ENCODE measurements around the gene IPO5.
"Not testable (repeated sequence)": the region's sequence is repeated elsewhere in the genome, so short reads cannot be mapped to it uniquely, and the experiment has no call there.

The IPO5 gene

DNA sequence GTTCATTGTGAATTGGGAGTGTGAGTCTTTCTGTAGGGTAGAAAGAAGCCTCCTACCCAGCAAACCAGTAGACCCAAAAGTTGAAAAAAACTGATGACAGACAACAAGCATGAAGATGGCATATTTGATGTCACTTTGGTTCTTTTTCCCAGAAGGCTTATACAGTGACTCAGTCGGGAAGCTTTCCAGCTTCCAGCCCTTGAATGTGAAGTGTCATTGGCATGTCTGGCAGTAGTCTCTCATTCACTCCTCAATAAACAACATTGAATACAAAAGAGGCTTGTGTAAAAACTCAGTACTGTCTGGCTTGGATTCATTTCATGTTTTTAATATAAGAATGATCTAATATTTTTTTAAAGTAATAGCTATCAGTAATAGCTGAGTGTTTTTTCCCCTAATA, 68.7 kb downstream of the IPO5 start:
- DNase-seq (ENCODE audit: low read depth) = peak; percentile 62
- TF ChIP-seq, protein P1, sequence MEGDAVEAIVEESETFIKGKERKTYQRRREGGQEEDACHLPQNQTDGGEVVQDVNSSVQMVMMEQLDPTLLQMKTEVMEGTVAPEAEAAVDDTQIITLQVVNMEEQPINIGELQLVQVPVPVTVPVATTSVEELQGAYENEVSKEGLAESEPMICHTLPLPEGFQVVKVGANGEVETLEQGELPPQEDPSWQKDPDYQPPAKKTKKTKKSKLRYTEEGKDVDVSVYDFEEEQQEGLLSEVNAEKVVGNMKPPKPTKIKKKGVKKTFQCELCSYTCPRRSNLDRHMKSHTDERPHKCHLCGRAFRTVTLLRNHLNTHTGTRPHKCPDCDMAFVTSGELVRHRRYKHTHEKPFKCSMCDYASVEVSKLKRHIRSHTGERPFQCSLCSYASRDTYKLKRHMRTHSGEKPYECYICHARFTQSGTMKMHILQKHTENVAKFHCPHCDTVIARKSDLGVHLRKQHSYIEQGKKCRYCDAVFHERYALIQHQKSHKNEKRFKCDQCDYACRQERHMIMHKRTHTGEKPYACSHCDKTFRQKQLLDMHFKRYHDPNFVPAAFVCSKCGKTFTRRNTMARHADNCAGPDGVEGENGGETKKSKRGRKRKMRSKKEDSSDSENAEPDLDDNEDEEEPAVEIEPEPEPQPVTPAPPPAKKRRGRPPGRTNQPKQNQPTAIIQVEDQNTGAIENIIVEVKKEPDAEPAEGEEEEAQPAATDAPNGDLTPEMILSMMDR (conservative IDR thresholded peaks at IDR 0.05; ENCODE audit: low read depth, low read length) = no peak

DNA sequence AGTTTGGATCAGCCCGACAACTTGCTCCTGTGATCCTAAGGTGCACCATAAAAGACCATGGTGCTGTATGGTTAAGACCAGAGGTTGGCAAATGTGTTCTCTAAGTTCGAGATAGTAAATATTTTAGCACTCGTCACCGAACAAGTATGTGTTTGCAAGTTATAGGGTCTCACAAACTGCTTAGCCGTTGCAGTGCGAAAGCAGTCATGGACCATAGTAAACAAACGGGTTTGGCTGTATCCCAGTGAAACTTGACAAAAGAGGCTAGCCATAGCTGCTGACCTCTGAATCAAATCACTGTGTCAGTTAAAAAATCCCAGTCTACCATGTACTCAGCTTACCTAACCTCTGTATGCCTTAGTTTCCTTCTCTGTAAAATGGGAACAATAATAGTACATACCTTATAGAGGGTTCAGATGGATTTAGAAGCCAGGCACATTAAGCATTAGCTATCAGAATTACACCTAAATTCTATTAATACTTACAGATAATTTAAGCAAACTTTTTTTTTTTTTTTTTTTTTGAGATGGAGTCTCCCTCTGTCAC, 72.1 kb downstream of the IPO5 start:
- DNase-seq (ENCODE audit: low read depth) = no peak
- H3K4me3 ChIP-seq (ENCODE audit: low read depth, low read length) = no peak overlapping the region
- TF ChIP-seq, protein P1 (conservative IDR thresholded peaks at IDR 0.05; ENCODE audit: low read depth, low read length) = no peak

More for the DNA sequence above, 68.7 kb downstream of the IPO5 start:
- no peak overlapping the region for H3K4me3 ChIP-seq (ENCODE audit: low read depth, low read length)

DNA sequence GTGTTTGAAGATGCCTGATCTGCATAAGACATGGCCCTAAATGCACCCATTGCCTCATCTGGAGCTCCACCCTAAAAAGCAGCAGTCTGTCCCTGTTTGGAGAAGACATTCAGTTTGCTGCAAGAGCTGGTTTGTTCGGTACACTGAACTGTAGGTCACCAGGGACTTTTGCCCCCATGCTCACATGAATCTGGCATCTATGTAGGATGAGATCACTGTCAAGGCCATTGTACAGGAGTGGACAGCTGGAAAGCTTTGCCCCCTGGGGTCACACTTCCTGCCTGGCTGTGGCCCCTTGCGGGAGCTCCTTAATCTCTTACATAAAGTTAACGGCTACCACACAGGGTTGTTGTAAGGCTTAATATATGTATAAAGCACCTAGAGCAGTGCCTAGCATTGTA, 73.0 kb downstream of the IPO5 start:
- H3K4me3 ChIP-seq (ENCODE audit: low read depth, low read length) = no peak overlapping the region
- DNase-seq (ENCODE audit: low read depth) = peak; percentile 66
- TF ChIP-seq, protein P1 (conservative IDR thresholded peaks at IDR 0.05; ENCODE audit: low read depth, low read length) = no peak

DNA sequence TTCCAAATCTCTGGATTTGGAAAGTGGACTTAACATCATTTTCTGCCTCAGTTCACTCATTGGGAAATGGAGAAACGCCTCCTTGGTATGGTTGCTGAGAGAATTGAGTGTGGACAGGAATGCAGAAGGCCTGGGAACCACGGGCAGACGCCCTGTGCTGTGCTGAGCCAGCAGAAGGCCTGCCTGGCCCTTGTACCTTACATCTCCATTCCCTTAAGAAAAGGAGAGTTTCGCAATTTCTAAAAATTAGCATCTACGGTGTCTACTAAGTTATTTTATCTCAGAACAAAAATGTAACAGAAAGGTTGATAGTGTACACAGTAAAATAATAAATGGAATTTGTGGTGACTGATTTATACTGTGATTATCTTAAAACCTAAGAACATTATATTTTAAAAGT, 78.7 kb downstream of the IPO5 start:
- TF ChIP-seq, protein P1 (conservative IDR thresholded peaks at IDR 0.05; ENCODE audit: low read depth, low read length) = no peak
- no peak overlapping the region for H3K4me3 ChIP-seq (ENCODE audit: low read depth, low read length)
- DNase-seq (ENCODE audit: low read depth) = no peak

DNA sequence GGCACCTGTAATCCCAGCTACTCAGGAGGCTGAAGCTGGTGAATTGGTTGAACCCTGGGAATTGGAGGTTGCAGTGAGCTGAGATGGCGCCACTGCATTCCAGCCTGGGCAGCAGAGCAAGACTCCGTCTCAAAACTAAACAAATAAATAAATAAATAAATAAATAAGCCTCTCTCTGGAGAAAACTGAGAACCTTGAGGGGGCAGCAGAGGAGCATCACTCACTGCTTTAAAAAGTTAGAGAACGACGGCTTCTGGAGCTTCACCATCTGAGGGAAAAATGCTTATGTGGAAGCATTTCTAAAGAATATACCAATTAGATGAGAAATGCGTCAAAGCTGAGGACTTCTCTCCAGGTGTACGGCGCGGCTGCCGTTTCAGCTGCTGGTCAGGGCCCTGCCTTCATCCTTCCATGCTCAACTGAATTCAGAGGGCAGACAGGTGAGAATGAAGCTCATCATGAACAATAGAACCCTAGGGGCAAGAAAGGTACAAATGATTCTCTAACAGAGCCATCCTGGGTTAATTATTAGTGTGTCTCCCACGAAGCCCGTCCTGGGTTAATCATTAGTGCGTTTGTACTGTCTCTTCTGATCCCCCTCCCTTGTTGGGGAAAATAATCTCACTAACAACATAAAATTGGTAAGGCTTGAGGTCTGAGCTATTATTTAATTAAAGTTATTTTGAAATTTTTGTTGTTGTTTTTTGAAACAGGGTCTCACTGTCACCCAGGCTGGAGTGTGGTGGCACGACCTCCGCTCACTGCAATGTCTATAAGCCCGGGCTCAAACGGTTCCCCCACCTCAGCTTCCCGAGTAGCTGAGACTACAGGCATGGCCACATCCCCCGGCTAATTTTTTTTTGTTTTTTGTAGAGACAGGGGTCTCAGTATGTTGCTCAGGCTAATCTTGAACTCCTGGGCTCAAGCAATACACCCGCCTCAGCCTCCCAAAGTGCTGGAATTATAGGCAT, 80.1 kb downstream of the IPO5 start:
- DNase-seq (ENCODE audit: low read depth) = peak; percentile 84
- H3K4me3 ChIP-seq (ENCODE audit: low read depth, low read length) = no peak overlapping the region
- TF ChIP-seq, protein P1 (conservative IDR thresholded peaks at IDR 0.05; ENCODE audit: low read depth, low read length) = peak; percentile 72

DNA sequence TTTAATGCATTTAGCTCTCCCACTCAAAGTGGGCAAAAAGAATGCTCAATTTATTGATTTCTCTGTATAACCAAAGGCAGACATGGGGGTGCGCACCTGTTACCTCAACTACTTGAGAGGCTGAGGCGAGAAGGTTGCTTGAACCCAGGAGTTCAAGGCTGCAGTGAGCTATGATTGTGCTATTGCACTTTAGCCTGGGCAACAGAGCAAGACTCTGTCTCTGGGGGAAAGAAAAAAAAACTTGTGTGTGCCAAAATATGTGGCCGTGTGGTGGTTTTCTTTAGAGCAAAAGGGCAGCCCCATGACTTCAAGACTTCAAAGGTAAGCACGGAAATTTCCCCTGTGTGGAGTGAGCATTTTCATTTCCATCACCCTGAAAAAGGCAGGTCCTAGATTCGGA, 81.9 kb downstream of the IPO5 start:
- DNase-seq (ENCODE audit: low read depth) = no peak
- TF ChIP-seq, protein P1 (conservative IDR thresholded peaks at IDR 0.05; ENCODE audit: low read depth, low read length) = no peak

DNA sequence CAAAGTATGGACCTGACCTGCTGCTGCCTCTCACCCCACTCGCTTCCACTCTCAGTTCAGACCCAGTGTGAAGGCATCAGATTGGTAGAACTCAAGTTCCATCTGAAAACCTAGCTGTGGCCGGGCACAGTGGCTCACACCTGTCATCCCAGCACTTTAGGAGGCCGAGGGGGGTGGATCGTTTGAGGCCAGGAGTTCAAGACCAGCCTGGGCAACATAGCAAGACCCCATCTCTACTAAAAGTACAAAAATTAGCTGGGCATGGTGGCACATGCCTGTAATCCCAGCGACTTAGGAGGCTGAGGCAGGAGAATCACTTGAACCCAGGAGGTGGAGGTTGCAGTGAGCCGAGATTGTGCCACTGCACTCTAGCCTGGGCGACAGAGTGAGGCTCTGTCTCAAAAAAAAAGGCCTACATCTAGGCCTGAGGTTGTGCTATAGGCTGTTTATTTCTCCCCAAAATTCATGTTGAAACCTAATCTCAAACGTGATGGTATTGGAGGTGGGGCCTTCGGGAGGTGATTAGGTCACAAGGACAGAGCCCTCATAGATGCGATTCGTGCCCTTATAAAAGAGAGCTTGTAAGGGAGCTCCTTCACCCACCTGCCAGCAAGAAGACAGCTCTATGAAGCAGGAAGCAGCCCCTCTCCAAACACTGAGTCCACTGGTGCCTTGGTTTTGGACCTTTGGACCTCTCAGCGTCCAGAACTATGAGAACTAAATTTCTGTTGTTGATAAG, 83.3 kb downstream of the IPO5 start:
- DNase-seq (ENCODE audit: low read depth) = not testable (repeated sequence)

More for the DNA sequence above, 81.9 kb downstream of the IPO5 start:
- no peak overlapping the region for H3K4me3 ChIP-seq (ENCODE audit: low read depth, low read length)

More for the DNA sequence above, 83.3 kb downstream of the IPO5 start:
- H3K4me3 ChIP-seq (ENCODE audit: low read depth, low read length) = not testable (repeated sequence)
